ENCODE results near the gene PSEN1. TPM values are rescaled to one million over a fixed set of nuclear protein-coding genes. Genes with fewer than 3 reads are reported as not detected.

Gene PSEN1
- total and polyA plus RNA-seq, 10 of the 15 experiments (the other 5 are each of a cell fraction or from before 2014, with no cell fraction given), result 8.9 to 32.3 (median 21.8) TPM

DNA sequence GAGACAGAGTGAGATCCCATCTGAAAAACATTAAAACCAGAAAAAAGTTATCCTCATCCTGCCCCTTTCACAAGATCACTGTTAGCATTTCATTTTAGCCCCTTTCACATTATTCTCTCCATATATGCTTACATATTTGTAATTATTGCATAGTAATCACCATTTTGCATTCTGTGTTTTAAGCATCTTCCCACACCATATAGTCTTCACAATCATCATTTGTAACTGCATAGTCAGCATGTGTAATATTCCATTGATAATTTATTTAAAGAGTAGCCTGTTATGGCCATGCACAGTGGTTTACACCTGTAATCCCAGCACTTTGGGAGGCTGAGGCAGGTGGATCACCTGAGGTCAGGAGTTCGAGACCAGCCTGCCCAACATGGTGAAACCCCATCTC is 112.8 kb downstream of the PSEN1 start:
- Histone ChIP-seq H4K20me1 (ENCODE audit: control insufficient read depth, insufficient read depth) (no peaks in the 10 kb centered on the region), H3K9ac (ENCODE audit: control insufficient read depth, insufficient read depth, low read length) (no peak overlapping the region), H2AFZ (ENCODE audit: control insufficient read depth, low read depth, low read length) (no peak overlapping the region), H3K4me2 (ENCODE audit: control insufficient read depth, insufficient read depth) (peak overlapping the region; percentile 94), H3K9me3 (replicated peaks; ENCODE audit: control insufficient read depth, insufficient read depth, low read length) (no peaks in the 10 kb centered on the region), H3K4me1 (ENCODE audit: control insufficient read depth, insufficient read depth, low read length) (peaks cover 28% of the 10 kb centered on the region), H3K36me3 (ENCODE audit: control insufficient read depth in 2 of 2, insufficient read depth in 2 of 2, low read length in 1 of 2) (no peaks in the 10 kb centered on the region; a peak in 1 of 4 replicates), H3K27me3 (replicated peaks in 1 of 2; ENCODE audit: control insufficient read depth in 2 of 2, insufficient read depth in 2 of 2, low read length in 1 of 2) (no peaks in the 10 kb centered on the region), H3K27ac (ENCODE audit: control insufficient read depth, insufficient read depth) (peak overlapping the region; percentile 23; the same call in 1 of the 2 replicates), H3K79me2 (ENCODE audit: control insufficient read depth, insufficient read depth, low read length) (peaks cover 4% of the 10 kb centered on the region; the same call in 1 of the 2 replicates), H3K4me3 (no peak overlapping the region)
- TF ChIP-seq NFXL1 (IDR thresholded peaks at IDR 0.05; ENCODE audit: borderline replicate concordance) (no peak), MXI1 (IDR thresholded peaks at IDR 0.05; ENCODE audit: low read depth, low read length) (no peak), SUZ12 (IDR thresholded peaks at IDR 0.05; ENCODE audit: unreplicated experiment) (no peak), NR2F1 (conservative IDR thresholded peaks at IDR 0.05) (no peak), MEF2A (IDR thresholded peaks at IDR 0.05; ENCODE audit: insufficient read depth, low read depth, low read length) (no peak), TBL1XR1 (IDR thresholded peaks at IDR 0.05; ENCODE audit: low read depth, low read length) (no peak), SPI1 (IDR thresholded peaks at IDR 0.05; ENCODE audit: borderline replicate concordance, insufficient read depth, low read depth, low read length) (no peak), SIN3A (IDR thresholded peaks at IDR 0.05; ENCODE audit: low read depth, low read length) (no peak), CBX3 (IDR thresholded peaks at IDR 0.05; ENCODE audit: borderline replicate concordance, low read depth) (no peak)
- TF ChIP-seq, protein P1, sequence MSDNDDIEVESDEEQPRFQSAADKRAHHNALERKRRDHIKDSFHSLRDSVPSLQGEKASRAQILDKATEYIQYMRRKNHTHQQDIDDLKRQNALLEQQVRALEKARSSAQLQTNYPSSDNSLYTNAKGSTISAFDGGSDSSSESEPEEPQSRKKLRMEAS (IDR thresholded peaks at IDR 0.05; ENCODE audit: low read depth, low read length), result no peak
- TF ChIP-seq, protein P2, sequence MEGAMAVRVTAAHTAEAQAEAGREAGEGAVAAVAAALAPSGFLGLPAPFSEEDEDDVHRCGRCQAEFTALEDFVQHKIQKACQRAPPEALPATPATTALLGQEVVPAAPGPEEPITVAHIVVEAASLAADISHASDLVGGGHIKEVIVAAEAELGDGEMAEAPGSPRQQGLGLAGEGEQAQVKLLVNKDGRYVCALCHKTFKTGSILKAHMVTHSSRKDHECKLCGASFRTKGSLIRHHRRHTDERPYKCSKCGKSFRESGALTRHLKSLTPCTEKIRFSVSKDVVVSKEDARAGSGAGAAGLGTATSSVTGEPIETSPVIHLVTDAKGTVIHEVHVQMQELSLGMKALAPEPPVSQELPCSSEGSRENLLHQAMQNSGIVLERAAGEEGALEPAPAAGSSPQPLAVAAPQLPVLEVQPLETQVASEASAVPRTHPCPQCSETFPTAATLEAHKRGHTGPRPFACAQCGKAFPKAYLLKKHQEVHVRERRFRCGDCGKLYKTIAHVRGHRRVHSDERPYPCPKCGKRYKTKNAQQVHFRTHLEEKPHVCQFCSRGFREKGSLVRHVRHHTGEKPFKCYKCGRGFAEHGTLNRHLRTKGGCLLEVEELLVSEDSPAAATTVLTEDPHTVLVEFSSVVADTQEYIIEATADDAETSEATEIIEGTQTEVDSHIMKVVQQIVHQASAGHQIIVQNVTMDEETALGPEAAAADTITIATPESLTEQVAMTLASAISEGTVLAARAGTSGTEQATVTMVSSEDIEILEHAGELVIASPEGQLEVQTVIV (IDR thresholded peaks at IDR 0.05; ENCODE audit: borderline replicate concordance, partially characterized antibody), result no peak
- TF ChIP-seq, protein P3, sequence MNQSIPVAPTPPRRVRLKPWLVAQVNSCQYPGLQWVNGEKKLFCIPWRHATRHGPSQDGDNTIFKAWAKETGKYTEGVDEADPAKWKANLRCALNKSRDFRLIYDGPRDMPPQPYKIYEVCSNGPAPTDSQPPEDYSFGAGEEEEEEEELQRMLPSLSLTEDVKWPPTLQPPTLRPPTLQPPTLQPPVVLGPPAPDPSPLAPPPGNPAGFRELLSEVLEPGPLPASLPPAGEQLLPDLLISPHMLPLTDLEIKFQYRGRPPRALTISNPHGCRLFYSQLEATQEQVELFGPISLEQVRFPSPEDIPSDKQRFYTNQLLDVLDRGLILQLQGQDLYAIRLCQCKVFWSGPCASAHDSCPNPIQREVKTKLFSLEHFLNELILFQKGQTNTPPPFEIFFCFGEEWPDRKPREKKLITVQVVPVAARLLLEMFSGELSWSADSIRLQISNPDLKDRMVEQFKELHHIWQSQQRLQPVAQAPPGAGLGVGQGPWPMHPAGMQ (IDR thresholded peaks at IDR 0.05; ENCODE audit: borderline replicate concordance), result no peak
- TF ChIP-seq, protein P4, sequence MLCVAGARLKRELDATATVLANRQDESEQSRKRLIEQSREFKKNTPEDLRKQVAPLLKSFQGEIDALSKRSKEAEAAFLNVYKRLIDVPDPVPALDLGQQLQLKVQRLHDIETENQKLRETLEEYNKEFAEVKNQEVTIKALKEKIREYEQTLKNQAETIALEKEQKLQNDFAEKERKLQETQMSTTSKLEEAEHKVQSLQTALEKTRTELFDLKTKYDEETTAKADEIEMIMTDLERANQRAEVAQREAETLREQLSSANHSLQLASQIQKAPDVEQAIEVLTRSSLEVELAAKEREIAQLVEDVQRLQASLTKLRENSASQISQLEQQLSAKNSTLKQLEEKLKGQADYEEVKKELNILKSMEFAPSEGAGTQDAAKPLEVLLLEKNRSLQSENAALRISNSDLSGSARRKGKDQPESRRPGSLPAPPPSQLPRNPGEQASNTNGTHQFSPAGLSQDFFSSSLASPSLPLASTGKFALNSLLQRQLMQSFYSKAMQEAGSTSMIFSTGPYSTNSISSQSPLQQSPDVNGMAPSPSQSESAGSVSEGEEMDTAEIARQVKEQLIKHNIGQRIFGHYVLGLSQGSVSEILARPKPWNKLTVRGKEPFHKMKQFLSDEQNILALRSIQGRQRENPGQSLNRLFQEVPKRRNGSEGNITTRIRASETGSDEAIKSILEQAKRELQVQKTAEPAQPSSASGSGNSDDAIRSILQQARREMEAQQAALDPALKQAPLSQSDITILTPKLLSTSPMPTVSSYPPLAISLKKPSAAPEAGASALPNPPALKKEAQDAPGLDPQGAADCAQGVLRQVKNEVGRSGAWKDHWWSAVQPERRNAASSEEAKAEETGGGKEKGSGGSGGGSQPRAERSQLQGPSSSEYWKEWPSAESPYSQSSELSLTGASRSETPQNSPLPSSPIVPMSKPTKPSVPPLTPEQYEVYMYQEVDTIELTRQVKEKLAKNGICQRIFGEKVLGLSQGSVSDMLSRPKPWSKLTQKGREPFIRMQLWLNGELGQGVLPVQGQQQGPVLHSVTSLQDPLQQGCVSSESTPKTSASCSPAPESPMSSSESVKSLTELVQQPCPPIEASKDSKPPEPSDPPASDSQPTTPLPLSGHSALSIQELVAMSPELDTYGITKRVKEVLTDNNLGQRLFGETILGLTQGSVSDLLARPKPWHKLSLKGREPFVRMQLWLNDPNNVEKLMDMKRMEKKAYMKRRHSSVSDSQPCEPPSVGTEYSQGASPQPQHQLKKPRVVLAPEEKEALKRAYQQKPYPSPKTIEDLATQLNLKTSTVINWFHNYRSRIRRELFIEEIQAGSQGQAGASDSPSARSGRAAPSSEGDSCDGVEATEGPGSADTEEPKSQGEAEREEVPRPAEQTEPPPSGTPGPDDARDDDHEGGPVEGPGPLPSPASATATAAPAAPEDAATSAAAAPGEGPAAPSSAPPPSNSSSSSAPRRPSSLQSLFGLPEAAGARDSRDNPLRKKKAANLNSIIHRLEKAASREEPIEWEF (IDR thresholded peaks at IDR 0.05; ENCODE audit: insufficient replicate concordance, low read depth, low read length), result no peak
- in situ Hi-C loops (cut with MboI) (no loop called here), intact Hi-C loops (cut with micrococcal nuclease; ENCODE audit: unreplicated experiment) (loop anchor here (5.0 kb wide), 3 partner anchors 43 to 223 kb away; partner anchors contain the start of gene NUMB)
- no TSS peak for BruUV-seq (replicated peaks)
- CTCF ChIA-PET, result interaction anchor here (1.0 to 2.1 kb wide), 6 partner anchors 17 to 224 kb away, joined by 3 to 9 read pairs (median 6); no protein-coding TSS in a partner anchor
- FAIRE-seq (no peak), ATAC-seq (no peak), DNase-seq (ENCODE audit: low read depth, low spot score) (no peak)
- POLR2A ChIA-PET, result interaction anchor here (0.5 to 1.4 kb wide), 10 partner anchors 13 to 229 kb away, joined by 3 to 7 read pairs (median 4); partner anchors contain the start of gene NUMB
- WGBS (ENCODE audit: insufficient coverage, insufficient replicate concordance, low lambda C conversion rate, missing lambda C conversion rate), result 47% methylated on average over 1 of the region's 1 CpG
- SMC1A ChIA-PET (ENCODE audit: uncharacterized antibody, unreplicated experiment), result interaction anchor here (0.7 to 1.4 kb wide), 13 partner anchors 17 to 229 kb away, joined by 3 to 12 read pairs (median 5); no protein-coding TSS in a partner anchor
- RAD21 ChIA-PET (ENCODE audit: unreplicated experiment), result interaction anchor here (0.7 to 1.7 kb wide), 14 partner anchors 17 to 228 kb away, joined by 3 to 13 read pairs (median 4); no protein-coding TSS in a partner anchor

Measured in GM12878 (cell line).